ENCODE data around the gene RASD1.

- no peak for TF ChIP-seq CTCF (IDR thresholded peaks at IDR 0.05; ENCODE audit: low read length)
- no peak for TF ChIP-seq EZH2phosphoT487 (IDR thresholded peaks at IDR 0.05; ENCODE audit: low read length)
These were observed 28.5 kb downstream of the RASD1 start for GRCh38 chr17:17467720-17468119.

Data from MM.1S (cell line).